Adrenal gland (tissue), 12 donors: Measurements from ENCODE around the gene ZDHHC19. TPM values are rescaled to one million over a fixed set of nuclear protein-coding genes. Genes with fewer than 3 reads are reported as not detected.

Experiments
- DNase-seq, 7 donors: peaks; one replicate each; pipeline ENCODE4 v3.0.0-alpha.2; 2019 to 2020
- H3K27ac ChIP-seq, 5 donors: fragments of 200-600 bp; sonication (generic) in 4 of 5; 1 replicate in 3 of 5; 2 replicates in 2 of 5; pipeline versions ENCODE4 v1.5.1 to v1.8.0; 2016 to 2020; ENCODE audit warnings: mild to moderate bottlenecking in 1 of 5
- H3K27me3 ChIP-seq: fragments of 200-600 bp; 2 replicates; pipeline ENCODE4 v1.8.0; 2021
- H3K36me3 ChIP-seq, 2 donors: fragments of 200-600 bp; replicated peaks in 1 of 2; 1 replicate in 1 of 2; 2 replicates in 1 of 2; pipeline versions ENCODE4 v1.5.1 to v1.8.0; 2018 to 2022
- H3K4me1 ChIP-seq, 2 donors: fragments of 200-600 bp; replicated peaks in 1 of 2; 1 replicate in 1 of 2; 2 replicates in 1 of 2; pipeline versions ENCODE4 v1.5.1 to v1.8.0; 2018 to 2021
- H3K4me3 ChIP-seq, 4 donors: fragments of 200-600 bp; sonication (generic) in 3 of 4; one replicate each; pipeline ENCODE4 v1.5.1; 2016 to 2018
- H3K9me3 ChIP-seq, 3 donors: fragments of 200-600 bp; sonication (generic) in 1 of 3; replicated peaks in 1 of 3; 1 replicate in 2 of 3; 2 replicates in 1 of 3; pipeline versions ENCODE4 v1.5.1 to v1.8.0; 2016 to 2021
- POLR2A ChIP-seq, 2 donors: fragments of 450-650 bp; IDR thresholded peaks; one replicate each; pipeline ENCODE4 v1.6.1; 2017; ENCODE audit warnings: antibody characterized with exemption in 2 of 2, mild to moderate bottlenecking in 2 of 2, moderate library complexity in 1 of 2
- WGBS, 4 donors: extraction: QIAGEN DNeasy Blood & Tissue Kit in 2 of 4; methylation state at CpG; one replicate each; pipeline versions ENCODE4 v1.1.5 to v1.1.7; 2013 to 2017; 5-methylcytosine and 5-hydroxymethylcytosine counted together
- intact Hi-C, 2 donors: fragments of 100-400 bp; cut with DNase I; formaldehyde crosslinking; loops; one replicate each; pipeline versions ENCODE4 v1.14.1 to v1.15.0; 2022 to 2023
- polyA plus RNA-seq, 3 donors: library from polyadenylated mRNA; stranded (reverse); fragments of 200-250 nt in 2 of 3; fragments of 350-450 nt in 1 of 3; fragmentation: Illumina TruSeq in 1 of 3; extraction: RNeasy Lipid Tissue Mini Kit (QIAGEN cat#74804) in 1 of 3; gene quantifications; one replicate each; pipeline ENCODE4 v1.2.3, GENCODE V29; 2013 to 2014
- total RNA-seq, 9 donors: library from RNA; depleted of rRNA in 4 of 9; stranded (reverse); fragments of >200 nt in 4 of 9; fragments of 120-200 nt in 1 of 9; fragmentation: NEBNext Ultra II Directional in 1 of 9; extraction: Animal tissue kit (Norgen Biotek cat#: 25700) in 1 of 9; gene quantifications; one replicate each; pipeline versions ENCODE4 v1.1.0 to v1.2.4, GENCODE V29; 2013 to 2023
- TF ChIP-seq, protein P1 (sequence below), 6 experiments: fragments of 450-650 bp in 4 of 6; fragments of 200-600 bp in 2 of 6; sonication (generic) in 1 of 6; IDR thresholded peaks; 1 replicate in 5 of 6; 2 replicates in 1 of 6; pipeline versions ENCODE4 v1.5.1 to v1.8.0; 2016 to 2021; ENCODE audit warnings: antibody characterized with exemption in 6 of 6, mild to moderate bottlenecking in 2 of 6, moderate library complexity in 1 of 6
- donor health status: healthy with polysubstance abuse.
- donor health status: Bipolar disorder and iron deficiency.
- donor health status: DM: yes; HTN: yes; CAD: no.
- donor health status: DM: no; HTN: no; CAD: no.
- donor health status: DM: no; HTN: no; CAD: no.
- donor health status: DM: yes; HTN: yes; CAD: no.

ZDHHC19 gene
- total and polyA plus RNA-seq, 12 donors: 3.0 to 59.2 (median 7.4) TPM; not detected in 1

DNA sequence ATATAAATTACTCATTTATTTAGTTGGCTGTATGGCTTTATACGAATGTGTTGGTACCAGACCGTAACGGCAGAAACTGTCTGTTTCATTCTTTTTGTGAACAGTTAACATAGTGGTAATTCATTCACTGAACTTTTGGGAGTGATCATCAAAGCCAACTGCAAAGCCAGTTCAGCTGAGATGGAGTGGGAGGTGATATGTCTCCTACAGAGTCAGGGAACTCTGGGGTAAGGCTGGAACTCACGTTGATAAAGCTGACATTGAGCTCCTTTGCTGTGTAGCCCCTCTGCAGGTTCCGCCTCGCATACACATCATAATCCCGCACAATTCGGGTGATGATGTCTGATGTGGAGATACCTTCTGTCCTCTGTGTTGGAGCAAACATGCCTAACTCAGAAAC, 30.5 kb upstream of the ZDHHC19 start:
- intact Hi-C loops: no loop called here
- peaks cover 0 to 74% of the 10 kb centered on the region in 2 donors for H3K36me3 ChIP-seq
- TF ChIP-seq POLR2A (IDR thresholded peaks at IDR 0.05): no peak
- TF ChIP-seq, protein P1, sequence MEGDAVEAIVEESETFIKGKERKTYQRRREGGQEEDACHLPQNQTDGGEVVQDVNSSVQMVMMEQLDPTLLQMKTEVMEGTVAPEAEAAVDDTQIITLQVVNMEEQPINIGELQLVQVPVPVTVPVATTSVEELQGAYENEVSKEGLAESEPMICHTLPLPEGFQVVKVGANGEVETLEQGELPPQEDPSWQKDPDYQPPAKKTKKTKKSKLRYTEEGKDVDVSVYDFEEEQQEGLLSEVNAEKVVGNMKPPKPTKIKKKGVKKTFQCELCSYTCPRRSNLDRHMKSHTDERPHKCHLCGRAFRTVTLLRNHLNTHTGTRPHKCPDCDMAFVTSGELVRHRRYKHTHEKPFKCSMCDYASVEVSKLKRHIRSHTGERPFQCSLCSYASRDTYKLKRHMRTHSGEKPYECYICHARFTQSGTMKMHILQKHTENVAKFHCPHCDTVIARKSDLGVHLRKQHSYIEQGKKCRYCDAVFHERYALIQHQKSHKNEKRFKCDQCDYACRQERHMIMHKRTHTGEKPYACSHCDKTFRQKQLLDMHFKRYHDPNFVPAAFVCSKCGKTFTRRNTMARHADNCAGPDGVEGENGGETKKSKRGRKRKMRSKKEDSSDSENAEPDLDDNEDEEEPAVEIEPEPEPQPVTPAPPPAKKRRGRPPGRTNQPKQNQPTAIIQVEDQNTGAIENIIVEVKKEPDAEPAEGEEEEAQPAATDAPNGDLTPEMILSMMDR (IDR thresholded peaks at IDR 0.05): no peak
- no peak overlapping the region for H3K4me3 ChIP-seq
- H3K9me3 ChIP-seq: no peaks in the 10 kb centered on the region
- WGBS, 4 donors: 87 to 90% (median 89%) methylated on average over 8 of the region's 8 CpGs
- H3K4me1 ChIP-seq: peaks cover 7 to 23% of the 10 kb centered on the region in 2 donors
- no peaks in the 10 kb centered on the region for H3K27me3 ChIP-seq
- no peak overlapping the region for H3K27ac ChIP-seq
- DNase-seq: no peak

DNA sequence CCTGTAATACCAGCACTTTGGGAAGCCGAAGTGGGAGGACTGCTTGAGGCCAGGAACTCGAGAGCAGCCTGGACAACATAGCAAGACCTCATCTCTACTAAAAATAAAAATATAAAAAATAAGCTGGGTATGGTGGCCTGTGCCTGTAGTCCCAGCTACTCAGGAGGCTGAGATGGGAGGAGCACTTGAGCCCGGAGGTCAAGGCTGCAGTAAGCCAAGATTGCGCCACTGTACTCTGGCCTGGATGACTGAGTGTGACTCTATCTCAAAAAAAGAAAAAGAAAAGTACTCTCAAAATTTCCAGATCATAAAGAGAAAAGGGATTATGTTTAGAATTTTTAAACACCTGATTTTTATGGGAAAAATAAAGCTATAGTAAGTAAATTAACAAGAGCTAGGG, 29.2 kb upstream of the ZDHHC19 start:
- WGBS, 4 donors: 65 to 86% (median 79%) methylated on average over 4 of the region's 4 CpGs
- Histone ChIP-seq H3K27me3 (no peaks in the 10 kb centered on the region), H3K4me1 (peaks cover 7 to 23% of the 10 kb centered on the region in 2 donors), H3K9me3 (no peaks in the 10 kb centered on the region), H3K27ac (peak overlapping the region in 2 of 5 donors; percentile 39 to 48), H3K36me3 (peaks cover 0 to 61% of the 10 kb centered on the region in 2 donors), H3K4me3 (no peak overlapping the region)
- TF ChIP-seq, protein P1 (IDR thresholded peaks at IDR 0.05): no peak
- no peak for TF ChIP-seq POLR2A (IDR thresholded peaks at IDR 0.05)
- intact Hi-C loops: no loop called here
- peak in 4 of 7 donors; percentile 54 to 66 (median 58) for DNase-seq

DNA sequence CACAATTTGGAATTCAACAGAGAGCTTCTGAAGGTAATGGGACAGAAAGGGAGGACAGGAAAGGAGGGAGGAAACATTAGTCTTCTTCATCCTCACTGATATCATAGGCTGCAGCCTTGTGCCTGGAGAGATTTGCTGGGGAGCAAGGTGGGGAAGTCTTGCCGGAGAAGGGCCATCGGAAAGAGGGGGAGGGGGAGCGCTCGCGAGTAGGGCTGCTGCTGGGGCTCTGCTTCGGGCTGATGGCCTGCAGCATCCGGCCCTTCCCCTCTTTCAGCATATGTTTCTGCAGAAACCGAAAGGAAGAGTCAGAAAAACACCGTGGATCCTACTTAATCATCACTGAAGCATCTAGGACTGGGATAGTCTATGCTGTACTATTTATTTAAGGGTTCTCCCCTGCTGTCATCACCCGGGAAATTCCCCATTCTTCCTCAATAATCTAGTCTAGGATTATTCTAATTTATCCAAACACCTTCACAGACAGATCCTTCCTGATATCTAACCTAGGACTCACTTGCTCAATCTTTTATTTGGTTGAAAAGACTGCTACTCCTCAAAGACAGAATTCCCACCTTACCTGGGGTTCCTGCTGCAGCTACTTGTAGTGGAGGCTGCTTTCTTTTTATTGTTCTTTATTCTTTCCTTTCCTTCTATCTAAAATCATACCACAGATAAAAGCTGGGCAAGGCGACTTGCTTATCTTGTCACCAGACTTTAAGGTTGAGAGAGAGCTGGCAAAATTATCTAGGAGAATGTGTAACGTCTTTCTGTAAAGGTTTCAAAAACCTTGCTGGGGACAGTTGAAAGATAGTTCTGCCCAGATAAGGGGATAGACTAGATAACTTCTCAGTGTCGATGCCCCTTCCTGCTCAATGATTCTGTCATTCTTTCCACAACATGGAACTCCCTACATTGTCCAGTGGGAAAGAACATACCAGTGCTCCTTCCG, 27.7 kb upstream of the ZDHHC19 start:
- peak in 1 of 7 donors; percentile 16 for DNase-seq
- Histone ChIP-seq H3K4me3 (no peak overlapping the region), H3K4me1 (peaks cover 7 to 23% of the 10 kb centered on the region in 2 donors), H3K36me3 (peaks cover 0 to 59% of the 10 kb centered on the region in 2 donors), H3K27ac (peak overlapping the region in 3 of 5 donors; percentile 39 to 48 (median 42)), H3K9me3 (no peaks in the 10 kb centered on the region), H3K27me3 (no peaks in the 10 kb centered on the region)
- WGBS, 4 donors: 66 to 77% (median 72%) methylated on average over 14 of the region's 14 CpGs
- TF ChIP-seq POLR2A (IDR thresholded peaks at IDR 0.05): no peak
- TF ChIP-seq, protein P1 (IDR thresholded peaks at IDR 0.05): no peak
- intact Hi-C loops: no loop called here

DNA sequence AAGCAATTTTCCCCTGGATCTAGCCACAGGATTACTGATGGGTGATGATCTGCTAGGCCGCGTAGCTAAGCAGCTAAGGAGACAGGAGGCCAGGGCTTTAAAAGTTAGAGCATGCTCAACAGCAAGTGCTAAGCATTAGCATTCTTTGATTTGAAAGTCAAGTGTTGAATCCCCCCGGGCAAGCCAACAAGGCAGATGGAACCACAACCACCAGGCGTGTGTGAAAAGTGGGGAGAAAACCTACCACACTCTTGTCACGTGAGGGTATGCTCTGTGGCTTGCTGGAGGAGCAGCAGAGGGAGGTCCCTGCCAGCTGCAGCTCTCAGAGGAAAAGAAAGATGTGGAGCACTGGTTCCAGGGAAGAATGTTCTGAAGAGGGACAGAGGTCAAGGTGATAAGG, 26.0 kb upstream of the ZDHHC19 start:
- TF ChIP-seq POLR2A (IDR thresholded peaks at IDR 0.05): no peak
- TF ChIP-seq, protein P1 (IDR thresholded peaks at IDR 0.05): no peak
- intact Hi-C loops: no loop called here
- Histone ChIP-seq H3K27ac (no peak overlapping the region), H3K27me3 (no peaks in the 10 kb centered on the region), H3K4me3 (no peak overlapping the region), H3K9me3 (no peaks in the 10 kb centered on the region), H3K4me1 (peaks cover 7 to 23% of the 10 kb centered on the region in 2 donors), H3K36me3 (peaks cover 0 to 51% of the 10 kb centered on the region in 2 donors)
- 89 to 93% (median 92%) methylated on average over 5 of the region's 5 CpGs for WGBS, 4 donors
- no peak for DNase-seq
